ENCODE results near the gene DYSF.

The DYSF gene

GRCh38 chr2:71665168-71666093, 212.1 kb downstream of the DYSF start:
- no peak overlapping the region for H3K4me3 ChIP-seq (ENCODE audit: low read depth, low read length)
- TF ChIP-seq, protein P1, sequence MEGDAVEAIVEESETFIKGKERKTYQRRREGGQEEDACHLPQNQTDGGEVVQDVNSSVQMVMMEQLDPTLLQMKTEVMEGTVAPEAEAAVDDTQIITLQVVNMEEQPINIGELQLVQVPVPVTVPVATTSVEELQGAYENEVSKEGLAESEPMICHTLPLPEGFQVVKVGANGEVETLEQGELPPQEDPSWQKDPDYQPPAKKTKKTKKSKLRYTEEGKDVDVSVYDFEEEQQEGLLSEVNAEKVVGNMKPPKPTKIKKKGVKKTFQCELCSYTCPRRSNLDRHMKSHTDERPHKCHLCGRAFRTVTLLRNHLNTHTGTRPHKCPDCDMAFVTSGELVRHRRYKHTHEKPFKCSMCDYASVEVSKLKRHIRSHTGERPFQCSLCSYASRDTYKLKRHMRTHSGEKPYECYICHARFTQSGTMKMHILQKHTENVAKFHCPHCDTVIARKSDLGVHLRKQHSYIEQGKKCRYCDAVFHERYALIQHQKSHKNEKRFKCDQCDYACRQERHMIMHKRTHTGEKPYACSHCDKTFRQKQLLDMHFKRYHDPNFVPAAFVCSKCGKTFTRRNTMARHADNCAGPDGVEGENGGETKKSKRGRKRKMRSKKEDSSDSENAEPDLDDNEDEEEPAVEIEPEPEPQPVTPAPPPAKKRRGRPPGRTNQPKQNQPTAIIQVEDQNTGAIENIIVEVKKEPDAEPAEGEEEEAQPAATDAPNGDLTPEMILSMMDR (IDR thresholded peaks at IDR 0.05; ENCODE audit: low read depth, low read length, missing control alignments), result no peak
- in situ Hi-C loops (cut with HindIII; ENCODE audit: low sequenced_read_pairs), result no loop called here
- no peak for DNase-seq (ENCODE audit: low read depth)

- in situ Hi-C loops (cut with HindIII; ENCODE audit: low sequenced_read_pairs), result no loop called here
- H3K4me3 ChIP-seq (ENCODE audit: low read depth, low read length), result no peak overlapping the region
- TF ChIP-seq, protein P1 (IDR thresholded peaks at IDR 0.05; ENCODE audit: low read depth, low read length, missing control alignments), result no peak
- no peak for DNase-seq (ENCODE audit: low read depth)
Observed at GRCh38 chr2:71666094-71666474, 212.7 kb downstream of the DYSF start.

DNA sequence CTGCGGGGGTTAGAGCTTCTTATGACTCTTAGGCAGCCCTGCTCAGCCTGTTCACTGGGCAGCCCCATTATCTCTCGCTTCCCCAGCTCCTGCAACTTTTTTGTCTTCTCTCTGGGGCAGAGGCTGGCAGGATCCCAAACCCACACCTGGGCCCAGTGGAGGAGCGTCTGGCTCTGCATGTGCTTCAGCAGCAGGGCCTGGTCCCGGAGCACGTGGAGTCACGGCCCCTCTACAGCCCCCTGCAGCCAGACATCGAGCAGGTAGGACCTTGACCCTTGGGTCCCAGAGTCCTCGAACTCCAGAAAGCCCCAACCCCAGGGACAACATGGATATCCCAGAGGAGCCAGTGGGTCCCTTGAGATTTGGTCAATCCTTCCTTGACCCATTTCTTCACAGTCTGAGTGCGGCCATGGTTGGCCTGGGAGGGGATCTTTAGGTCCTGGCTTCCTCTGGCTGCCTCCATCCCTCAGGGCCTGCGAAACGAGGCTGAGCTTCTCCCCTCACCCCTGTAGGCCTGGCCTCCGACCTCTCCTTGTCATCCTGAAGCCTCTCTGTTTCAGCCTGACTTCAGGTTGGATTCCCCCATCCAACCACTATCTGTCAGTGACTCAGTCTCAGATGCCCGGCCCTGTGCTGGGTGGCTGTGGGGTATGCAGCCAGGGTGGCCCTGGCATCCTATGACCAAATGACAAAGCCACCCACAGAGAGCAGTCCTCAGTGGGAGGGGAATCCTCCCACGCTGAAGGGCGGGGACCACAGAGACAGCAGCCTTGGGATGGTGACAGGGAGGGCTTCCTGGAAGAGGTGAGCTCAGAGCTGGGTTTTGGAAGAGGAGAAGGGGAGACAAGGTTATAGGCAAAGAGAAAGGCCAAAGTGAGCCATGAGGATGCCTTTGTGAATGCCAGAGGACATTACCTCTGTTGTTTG, 214.2 kb downstream of the DYSF start:
- in situ Hi-C loops (cut with HindIII; ENCODE audit: low sequenced_read_pairs), result no loop called here
- TF ChIP-seq, protein P1 (IDR thresholded peaks at IDR 0.05; ENCODE audit: low read depth, low read length, missing control alignments), result no peak
- no peak overlapping the region for H3K4me3 ChIP-seq (ENCODE audit: low read depth, low read length)
- DNase-seq (ENCODE audit: low read depth), result no peak

GRCh38 chr2:71668326-71669057, 215.1 kb downstream of the DYSF start:
- H3K4me3 ChIP-seq (ENCODE audit: low read depth, low read length), result no peak overlapping the region
- in situ Hi-C loops (cut with HindIII; ENCODE audit: low sequenced_read_pairs), result no loop called here
- DNase-seq (ENCODE audit: low read depth), result no peak
- TF ChIP-seq, protein P1 (IDR thresholded peaks at IDR 0.05; ENCODE audit: low read depth, low read length, missing control alignments), result no peak

- no peak overlapping the region for H3K4me3 ChIP-seq (ENCODE audit: low read depth, low read length)
- DNase-seq (ENCODE audit: low read depth), result no peak
- in situ Hi-C loops (cut with HindIII; ENCODE audit: low sequenced_read_pairs), result no loop called here
- TF ChIP-seq, protein P1 (IDR thresholded peaks at IDR 0.05; ENCODE audit: low read depth, low read length, missing control alignments), result no peak
Observed at GRCh38 chr2:71669058-71669456, 215.7 kb downstream of the DYSF start.

All from astrocyte of the cerebellum (primary cell).